Measurements from ENCODE around the gene TBC1D22A. TPM values are rescaled to one million over a fixed set of nuclear protein-coding genes. Genes with fewer than 3 reads are reported as not detected.
A peak's percentile ranks its signal among the peaks of the same experiment; 100 is the strongest.

Gene TBC1D22A
- total RNA-seq, 8 experiments from 2014 or later: 6.6 to 31.4 (median 12.3) TPM

DNA sequence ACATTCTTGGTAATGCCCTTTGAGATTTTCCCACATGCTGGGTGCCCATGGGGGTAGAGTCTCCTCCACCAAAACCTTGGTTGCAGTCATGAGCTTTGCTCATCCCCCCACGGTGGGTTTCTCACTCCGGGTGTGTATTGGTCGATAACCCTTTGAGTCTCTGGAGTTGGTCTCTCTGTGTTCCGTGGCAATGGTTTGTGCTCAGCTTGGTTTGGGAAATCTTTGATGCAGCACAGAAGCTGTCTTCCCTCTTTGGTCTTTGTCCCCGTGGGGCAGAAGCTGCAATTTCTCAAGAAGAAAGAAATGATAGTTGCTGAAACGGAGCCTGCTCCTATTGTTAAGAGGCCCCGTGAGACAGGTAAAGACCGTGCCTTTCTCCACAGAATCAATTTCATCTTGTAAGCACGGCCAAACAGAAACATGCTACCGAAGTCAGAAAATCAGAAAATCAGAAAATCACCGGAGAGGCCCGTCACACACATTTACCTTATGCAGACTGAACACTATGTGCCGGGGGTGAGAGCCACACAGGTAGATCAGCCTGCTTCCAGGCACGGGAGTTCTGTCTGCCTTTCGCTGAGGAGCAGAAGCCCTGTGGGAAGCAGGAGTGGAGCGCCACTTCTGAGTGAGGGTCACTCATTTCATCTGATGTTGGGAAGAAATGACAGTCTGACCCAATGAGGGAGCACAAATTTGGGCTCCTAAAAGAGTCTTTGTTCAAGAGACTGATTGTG, 186.1 kb downstream of the TBC1D22A start:
- no peak overlapping the region for H3K4me3 ChIP-seq
- no peak overlapping the region for H3K27ac ChIP-seq
- H3K4me1 ChIP-seq (replicated peaks in 1 of 2): peaks cover 30 to 45% of the 10 kb centered on the region in 2 donors
- 57 to 99% (median 87%) methylated on average over 2 to 12 of the region's 16 CpGs; no CpG with 5 or more reads in 2 of the 10 experiments for WGBS, 10 experiments
- in situ Hi-C loops (cut with MboI; ENCODE audit: low pct_unique_long_range_greater_than_20kb in 2 of 9, low sequenced_read_pairs in 9 of 9, unreplicated experiment in 9 of 9): no loop called here
- no peak for ATAC-seq (replicated peaks in 6 of 8)

GRCh38 chr22:46951350-46951749, 188.9 kb downstream of the TBC1D22A start:
- ATAC-seq (replicated peaks in 6 of 8): peak in 5 of 8 experiments; percentile 30 to 66 (median 32)
- peaks cover 27 to 49% of the 10 kb centered on the region in 2 donors for H3K4me1 ChIP-seq (replicated peaks in 1 of 2)
- no peak overlapping the region for H3K27ac ChIP-seq
- H3K4me3 ChIP-seq: no peak overlapping the region
- whole genome bisulfite sequencing, 10 experiments: 39 to 100% (median 80%) methylated on average over 1 to 11 of the region's 12 CpGs
- in situ Hi-C loops (cut with MboI; ENCODE audit: low pct_unique_long_range_greater_than_20kb in 2 of 9, low sequenced_read_pairs in 9 of 9, unreplicated experiment in 9 of 9): no loop called here

DNA sequence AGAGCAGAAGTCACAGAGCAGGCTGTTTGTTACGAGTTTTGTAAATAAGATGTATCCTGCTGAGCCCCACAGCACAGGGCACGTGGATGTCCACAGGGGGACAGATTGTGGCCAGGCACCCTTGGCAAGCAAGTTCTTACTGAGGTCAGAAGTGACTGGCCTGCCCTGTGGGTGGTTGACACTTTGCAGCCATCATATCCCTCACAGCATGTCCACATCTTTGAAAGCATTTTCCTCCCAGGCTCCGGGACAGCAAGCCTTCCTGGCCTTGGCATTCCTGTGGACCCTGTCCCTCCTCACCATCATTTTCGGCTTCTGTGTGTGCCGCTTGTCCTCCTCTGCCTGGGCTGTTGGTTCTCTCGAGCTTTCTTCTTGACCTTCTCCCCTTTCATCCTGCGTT, 189.5 kb downstream of the TBC1D22A start:
- WGBS, 10 experiments: 71 to 100% (median 92%) methylated on average over 1 to 5 of the region's 7 CpGs; no CpG with 5 or more reads in 4 of the 10 experiments

DNA sequence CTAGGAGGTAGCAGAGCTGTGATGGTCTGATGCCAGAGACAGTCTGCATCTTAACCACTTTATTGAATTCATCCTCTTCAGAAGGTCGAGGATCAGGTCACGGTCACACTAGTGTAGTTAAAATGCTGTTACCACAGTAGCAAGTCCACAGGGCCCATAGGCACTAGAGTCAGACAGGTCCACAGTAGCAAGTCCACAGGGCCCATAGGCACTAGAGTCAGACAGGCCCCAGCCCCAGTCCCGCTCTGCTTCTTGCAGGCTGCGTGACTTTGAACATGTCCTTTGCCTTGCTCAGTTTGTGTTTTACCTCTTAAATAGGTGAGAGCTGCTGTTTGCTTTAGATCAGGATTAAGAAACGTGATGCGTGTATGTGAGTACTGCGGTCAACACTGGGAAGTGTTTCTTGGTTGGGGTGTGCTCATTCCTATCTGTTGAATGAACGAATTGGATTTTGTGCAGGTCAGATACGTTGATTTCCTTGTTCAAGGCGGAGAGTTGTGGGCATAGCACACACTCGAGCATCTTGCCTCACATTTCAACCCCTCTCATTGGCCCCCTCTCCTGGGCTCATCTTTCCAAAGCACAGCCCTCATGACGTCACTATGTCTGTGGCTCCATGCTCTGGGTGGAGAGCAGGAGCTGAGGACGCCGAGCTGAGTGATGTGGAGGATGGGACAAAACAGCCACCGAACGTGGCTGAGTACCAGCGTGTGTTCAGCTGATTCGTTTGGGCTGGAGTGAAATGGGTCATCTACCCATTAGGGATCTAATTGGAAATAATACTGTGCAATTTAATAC, 191.7 kb downstream of the TBC1D22A start:
- Histone ChIP-seq H3K27ac (no peak overlapping the region), H3K4me1 (replicated peaks in 1 of 2) (peaks cover 18 to 25% of the 10 kb centered on the region in 2 donors), H3K4me3 (no peak overlapping the region)
- ATAC-seq (replicated peaks in 6 of 8): peak in 5 of 8 experiments; percentile 70 to 92 (median 72)
- 60 to 99% (median 88%) methylated on average over 2 to 14 of the region's 18 CpGs; no CpG with 5 or more reads in 2 of the 10 experiments for WGBS, 10 experiments
- in situ Hi-C loops (cut with MboI; ENCODE audit: low pct_unique_long_range_greater_than_20kb in 2 of 9, low sequenced_read_pairs in 9 of 9, unreplicated experiment in 9 of 9): no loop called here

More for the DNA sequence above, 189.5 kb downstream of the TBC1D22A start:
- Histone ChIP-seq H3K27ac (no peak overlapping the region), H3K4me1 (replicated peaks in 1 of 2) (peaks cover 21 to 47% of the 10 kb centered on the region in 2 donors), H3K4me3 (no peak overlapping the region)
- ATAC-seq (replicated peaks in 6 of 8): no peak
- in situ Hi-C loops (cut with MboI; ENCODE audit: low pct_unique_long_range_greater_than_20kb in 2 of 9, low sequenced_read_pairs in 9 of 9, unreplicated experiment in 9 of 9): no loop called here

DNA sequence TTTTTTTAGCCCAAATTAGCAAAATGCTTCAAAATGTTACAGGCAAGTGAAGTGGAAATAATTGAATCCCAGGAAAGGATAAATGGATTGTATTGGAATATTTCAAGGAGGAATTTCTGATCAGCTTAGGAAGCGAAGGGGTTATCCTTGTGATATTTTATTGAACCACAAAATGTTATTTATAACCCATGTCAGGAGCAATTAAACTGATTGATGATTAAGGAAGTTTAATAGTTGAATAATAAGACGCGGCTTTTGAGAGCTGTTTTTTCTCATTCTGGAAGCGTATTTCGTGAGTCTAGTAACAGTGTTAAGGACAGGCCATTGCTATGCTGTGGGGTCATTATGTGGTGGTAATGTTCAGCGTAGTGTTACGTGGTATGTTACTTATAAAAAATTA, 192.3 kb downstream of the TBC1D22A start:
- ATAC-seq (replicated peaks in 6 of 8): no peak
- Histone ChIP-seq H3K27ac (no peak overlapping the region), H3K4me1 (replicated peaks in 1 of 2) (peaks cover 19 to 22% of the 10 kb centered on the region in 2 donors), H3K4me3 (no peak overlapping the region)
- WGBS, 10 experiments: 83 to 100% (median 94%) methylated on average over 3 to 7 of the region's 7 CpGs
- in situ Hi-C loops (cut with MboI; ENCODE audit: low pct_unique_long_range_greater_than_20kb in 2 of 9, low sequenced_read_pairs in 9 of 9, unreplicated experiment in 9 of 9): no loop called here

DNA sequence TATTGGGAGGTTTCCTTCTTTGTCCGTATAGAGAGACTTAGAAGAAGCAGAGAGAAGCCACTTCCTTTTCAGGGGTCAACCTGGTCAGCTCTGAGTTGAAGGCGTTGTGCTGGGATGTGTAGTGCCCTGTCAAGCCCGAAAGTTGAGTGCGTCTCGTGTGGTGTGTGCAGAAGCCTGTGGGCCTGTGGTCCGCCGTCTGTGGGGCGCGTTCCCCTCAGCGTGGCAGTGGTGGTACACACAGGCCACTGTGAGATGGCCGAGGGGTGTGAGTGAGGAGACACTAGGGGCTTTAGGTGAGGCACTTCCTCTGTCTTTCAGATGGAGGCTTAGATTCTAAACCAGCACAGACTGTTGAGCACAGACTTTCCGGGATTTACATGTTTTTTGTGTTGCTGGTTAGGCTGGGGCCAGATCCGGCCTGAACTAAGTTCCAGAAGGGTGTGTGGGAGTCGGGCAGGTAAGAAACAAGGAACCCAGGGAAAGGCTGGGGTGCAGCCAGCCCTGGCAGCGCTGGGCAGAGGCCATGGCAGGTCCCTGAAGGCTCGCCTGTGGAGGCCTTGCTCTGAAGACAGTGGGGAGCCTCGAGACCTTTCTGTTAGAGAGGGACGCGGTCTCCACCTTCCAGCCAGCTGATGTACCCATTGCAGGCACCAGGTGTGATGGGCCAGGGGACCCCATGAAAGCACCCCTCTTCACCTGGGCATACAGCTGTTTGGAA, 194.2 kb downstream of the TBC1D22A start:
- Histone ChIP-seq H3K27ac (no peak overlapping the region), H3K4me1 (replicated peaks in 1 of 2) (peaks cover 12 to 22% of the 10 kb centered on the region in 2 donors), H3K4me3 (no peak overlapping the region)
- in situ Hi-C loops (cut with MboI; ENCODE audit: low pct_unique_long_range_greater_than_20kb in 2 of 9, low sequenced_read_pairs in 9 of 9, unreplicated experiment in 9 of 9): no loop called here
- WGBS, 10 experiments: 86 to 100% (median 94%) methylated on average over 3 to 11 of the region's 19 CpGs; no CpG with 5 or more reads in 2 of the 10 experiments
- ATAC-seq (replicated peaks in 6 of 8): no peak

DNA sequence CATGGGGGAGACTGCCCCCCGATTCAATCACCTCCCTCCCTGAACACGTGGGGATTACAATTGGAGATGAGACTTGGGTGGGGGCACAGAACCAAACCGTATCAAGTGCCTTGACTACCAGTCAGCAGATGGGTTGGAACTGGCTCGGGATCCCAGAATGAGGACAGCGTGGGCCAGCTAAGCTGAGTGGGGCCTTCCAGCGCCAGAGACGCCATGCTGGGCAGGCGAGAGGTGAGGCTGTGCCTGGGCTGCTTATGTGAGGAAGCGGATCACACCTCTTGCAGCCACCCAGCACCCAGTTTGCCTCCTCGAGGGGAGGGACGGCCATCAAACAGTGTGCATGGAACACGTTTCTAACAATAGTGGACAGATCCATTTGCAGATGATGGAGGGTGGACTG, 195.1 kb downstream of the TBC1D22A start:
- WGBS, 10 experiments: 60 to 100% (median 100%) methylated on average over 1 of the region's 12 CpGs; no CpG with 5 or more reads in 7 of the 10 experiments
- peaks cover 11 to 22% of the 10 kb centered on the region in 2 donors for H3K4me1 ChIP-seq (replicated peaks in 1 of 2)
- H3K27ac ChIP-seq: no peak overlapping the region
- no peak overlapping the region for H3K4me3 ChIP-seq
- no peak for ATAC-seq (replicated peaks in 6 of 8)
- in situ Hi-C loops (cut with MboI; ENCODE audit: low pct_unique_long_range_greater_than_20kb in 2 of 9, low sequenced_read_pairs in 9 of 9, unreplicated experiment in 9 of 9): no loop called here

DNA sequence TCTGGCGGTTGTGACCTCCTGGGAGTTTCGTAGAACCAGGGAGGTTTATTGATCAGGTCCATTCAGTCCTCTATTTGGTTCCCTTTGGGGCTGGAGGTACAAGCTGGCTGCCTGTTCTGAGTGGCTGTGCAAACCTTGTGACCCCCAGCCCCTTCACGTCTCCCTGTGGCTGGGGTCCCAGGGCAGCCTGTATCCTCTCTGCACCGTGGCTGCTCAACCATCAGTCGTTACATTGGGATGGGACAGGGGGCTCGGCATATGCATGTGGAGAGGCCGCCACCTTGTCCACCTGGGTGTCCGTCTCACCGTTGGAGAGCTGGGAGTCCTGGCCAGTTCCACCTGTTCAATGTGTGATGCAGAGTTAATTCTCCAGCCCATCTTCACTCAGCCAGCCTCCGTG, 195.7 kb downstream of the TBC1D22A start:
- Histone ChIP-seq H3K4me3 (no peak overlapping the region), H3K4me1 (replicated peaks in 1 of 2) (peaks cover 11 to 22% of the 10 kb centered on the region in 2 donors), H3K27ac (no peak overlapping the region)
- 20 to 100% (median 89%) methylated on average over 1 to 3 of the region's 10 CpGs; no CpG with 5 or more reads in 3 of the 10 experiments for WGBS, 10 experiments
- ATAC-seq (replicated peaks in 6 of 8): no peak
- in situ Hi-C loops (cut with MboI; ENCODE audit: low pct_unique_long_range_greater_than_20kb in 2 of 9, low sequenced_read_pairs in 9 of 9, unreplicated experiment in 9 of 9): no loop called here

- Histone ChIP-seq H3K4me1 (replicated peaks in 1 of 2) (peaks cover 11 to 22% of the 10 kb centered on the region in 2 donors), H3K27ac (peak overlapping the region in 1 of 2 donors; percentile 1), H3K4me3 (no peak overlapping the region)
- ATAC-seq (replicated peaks in 6 of 8): peak in 5 of 8 experiments; percentile 39 to 62 (median 59)
- 30 to 100% (median 38%) methylated on average over 2 to 8 of the region's 10 CpGs; no CpG with 5 or more reads in 4 of the 10 experiments for WGBS, 10 experiments
- in situ Hi-C loops (cut with MboI; ENCODE audit: low pct_unique_long_range_greater_than_20kb in 2 of 9, low sequenced_read_pairs in 9 of 9, unreplicated experiment in 9 of 9): no loop called here
These were observed 196.2 kb downstream of the TBC1D22A start for GRCh38 chr22:46958658-46959057.

GRCh38 chr22:46959369-46959768, 196.9 kb downstream of the TBC1D22A start:
- no peak for ATAC-seq (replicated peaks in 6 of 8)
- Histone ChIP-seq H3K4me1 (replicated peaks in 1 of 2) (peaks cover 9 to 21% of the 10 kb centered on the region in 2 donors), H3K4me3 (no peak overlapping the region), H3K27ac (no peak overlapping the region)
- 85 to 100% (median 100%) methylated on average over 1 to 10 of the region's 13 CpGs; no CpG with 5 or more reads in 3 of the 10 experiments for WGBS, 10 experiments
- in situ Hi-C loops (cut with MboI; ENCODE audit: low pct_unique_long_range_greater_than_20kb in 2 of 9, low sequenced_read_pairs in 9 of 9, unreplicated experiment in 9 of 9): no loop called here

GRCh38 chr22:46961591-46962295, 199.3 kb downstream of the TBC1D22A start:
- Histone ChIP-seq H3K4me3 (no peak overlapping the region), H3K27ac (no peak overlapping the region), H3K4me1 (replicated peaks in 1 of 2) (peaks cover 5 to 22% of the 10 kb centered on the region in 2 donors)
- ATAC-seq (replicated peaks in 6 of 8): peak in 3 of 8 experiments; percentile 31 to 80 (median 33)
- WGBS, 10 experiments: 85 to 100% (median 93%) methylated on average over 1 to 13 of the region's 17 CpGs; no CpG with 5 or more reads in 1 of the 10 experiments
- in situ Hi-C loops (cut with MboI; ENCODE audit: low pct_unique_long_range_greater_than_20kb in 2 of 9, low sequenced_read_pairs in 9 of 9, unreplicated experiment in 9 of 9): no loop called here

DNA sequence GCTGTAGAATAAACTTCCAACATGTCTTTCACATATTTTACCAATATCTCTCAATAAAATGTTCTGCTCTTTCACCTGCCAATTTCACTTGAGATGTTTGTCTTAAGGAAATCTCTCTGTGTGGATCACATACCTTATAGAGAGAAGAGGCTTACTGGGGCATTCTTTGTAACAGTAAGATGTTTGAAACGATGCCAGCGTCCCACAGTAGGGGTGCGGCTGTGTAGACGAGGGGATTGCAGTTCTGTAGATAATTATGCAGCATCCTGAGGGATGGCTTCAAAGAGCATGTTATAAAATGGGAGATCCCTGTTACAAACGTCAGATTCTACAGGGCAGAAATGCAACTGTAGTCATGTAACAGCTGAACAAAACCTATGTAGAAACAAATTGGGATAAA, 200.0 kb downstream of the TBC1D22A start:
- in situ Hi-C loops (cut with MboI; ENCODE audit: low pct_unique_long_range_greater_than_20kb in 2 of 9, low sequenced_read_pairs in 9 of 9, unreplicated experiment in 9 of 9): no loop called here
- Histone ChIP-seq H3K27ac (no peak overlapping the region), H3K4me3 (no peak overlapping the region), H3K4me1 (replicated peaks in 1 of 2) (peaks cover 5 to 22% of the 10 kb centered on the region in 2 donors)
- ATAC-seq (replicated peaks in 6 of 8): no peak
- 47 to 81% (median 63%) methylated on average over 1 to 5 of the region's 5 CpGs; no CpG with 5 or more reads in 2 of the 10 experiments for WGBS, 10 experiments

Measured in motor neuron (in vitro differentiated cells).